ENCODE measurements around the gene MYO15A. TPM values are rescaled to one million over a fixed set of nuclear protein-coding genes. Genes with fewer than 3 reads are reported as not detected.

The MYO15A gene
- total and polyA plus RNA-seq, 2 experiments from 2014 or later: 2.4 to 2.8 TPM

- DNase-seq (ENCODE audit: low spot score): no peak
- Histone ChIP-seq H3K4me2 (no peak overlapping the region), H3K9me2 (replicated peaks; ENCODE audit: insufficient read depth) (no peaks in the 10 kb centered on the region), H3K4me3 (no peak overlapping the region), H3K4me1 (ENCODE audit: insufficient read depth) (peaks cover 6% of the 10 kb centered on the region), H3K79me2 (no peaks in the 10 kb centered on the region), H4K20me1 (ENCODE audit: insufficient read depth, poor library complexity, severe bottlenecking) (no peaks in the 10 kb centered on the region), H3K27ac (no peak overlapping the region), H3K27me3 (no peaks in the 10 kb centered on the region), H3K9me3 (ENCODE audit: low read depth) (no peaks in the 10 kb centered on the region), H2AFZ (no peak overlapping the region), H3K36me3 (replicated peaks; ENCODE audit: insufficient read depth, low read depth) (no peaks in the 10 kb centered on the region)
- 81% methylated on average over 12 of the region's 12 CpGs for WGBS (ENCODE audit: low lambda C conversion rate, missing lambda C conversion rate)
- TF ChIP-seq EZH2 (IDR thresholded peaks at IDR 0.05; ENCODE audit: borderline replicate concordance): no peak
- no peak for TF ChIP-seq EZH2phosphoT487 (IDR thresholded peaks at IDR 0.05; ENCODE audit: low read depth, severe bottlenecking, unreplicated experiment)
- no peak for TF ChIP-seq CTCF (IDR thresholded peaks at IDR 0.05; ENCODE audit: poor library complexity)
Observed at GRCh38 chr17:18161207-18162145, 52.9 kb downstream of the MYO15A start.

DNA sequence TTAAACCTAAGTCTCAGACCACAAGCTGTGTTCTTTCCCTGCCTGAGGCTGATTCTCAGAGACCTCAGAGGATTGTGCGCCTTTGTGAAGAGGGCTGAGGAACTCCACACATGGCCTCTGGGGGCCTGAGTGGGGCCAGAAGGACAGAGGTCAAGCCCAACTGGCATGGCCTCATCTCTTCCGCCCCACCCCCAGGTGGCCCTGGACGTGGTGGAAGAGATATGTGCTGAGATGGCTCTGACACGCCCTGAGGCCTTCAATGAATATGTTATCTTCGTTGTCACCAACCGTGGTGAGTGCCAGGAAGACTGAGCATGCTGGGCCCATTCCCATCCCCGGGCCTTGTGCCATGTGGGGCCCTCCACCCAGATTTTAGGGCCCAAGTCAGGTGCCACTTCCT lies 55.0 kb downstream of the MYO15A start:
- no peak overlapping the region for H3K4me3 ChIP-seq
- no peak for DNase-seq (ENCODE audit: low spot score)
- no peaks in the 10 kb centered on the region for H3K9me2 ChIP-seq (replicated peaks; ENCODE audit: insufficient read depth)
- H3K4me1 ChIP-seq (ENCODE audit: insufficient read depth): peaks cover 3% of the 10 kb centered on the region
- no peak overlapping the region for H2AFZ ChIP-seq
- H3K9me3 ChIP-seq (ENCODE audit: low read depth): no peaks in the 10 kb centered on the region
- TF ChIP-seq CTCF (IDR thresholded peaks at IDR 0.05; ENCODE audit: poor library complexity) (no peak), EZH2 (IDR thresholded peaks at IDR 0.05; ENCODE audit: borderline replicate concordance) (no peak)
- H3K27ac ChIP-seq: no peak overlapping the region
- no peak overlapping the region for H3K4me2 ChIP-seq
- 78% methylated on average over 7 of the region's 7 CpGs for WGBS (ENCODE audit: low lambda C conversion rate, missing lambda C conversion rate)
- no peaks in the 10 kb centered on the region for H3K79me2 ChIP-seq
- H4K20me1 ChIP-seq (ENCODE audit: insufficient read depth, poor library complexity, severe bottlenecking): no peaks in the 10 kb centered on the region
- no peaks in the 10 kb centered on the region for H3K27me3 ChIP-seq
- H3K36me3 ChIP-seq (replicated peaks; ENCODE audit: insufficient read depth, low read depth): no peaks in the 10 kb centered on the region

- no peak for DNase-seq (ENCODE audit: low spot score)
- H4K20me1 ChIP-seq (ENCODE audit: insufficient read depth, poor library complexity, severe bottlenecking): no peaks in the 10 kb centered on the region
- H3K27ac ChIP-seq: no peak overlapping the region
- no peak overlapping the region for H3K4me2 ChIP-seq
- no peaks in the 10 kb centered on the region for H3K79me2 ChIP-seq
- no peak for TF ChIP-seq EZH2phosphoT487 (IDR thresholded peaks at IDR 0.05; ENCODE audit: low read depth, severe bottlenecking, unreplicated experiment)
- TF ChIP-seq CTCF (IDR thresholded peaks at IDR 0.05; ENCODE audit: poor library complexity): no peak
- no peak for TF ChIP-seq EZH2 (IDR thresholded peaks at IDR 0.05; ENCODE audit: borderline replicate concordance)
- no peaks in the 10 kb centered on the region for H3K27me3 ChIP-seq
- H2AFZ ChIP-seq: no peak overlapping the region
- H3K9me2 ChIP-seq (replicated peaks; ENCODE audit: insufficient read depth): no peaks in the 10 kb centered on the region
- WGBS (ENCODE audit: low lambda C conversion rate, missing lambda C conversion rate): 72% methylated on average over 5 of the region's 5 CpGs
- no peaks in the 10 kb centered on the region for H3K4me1 ChIP-seq (ENCODE audit: insufficient read depth)
- no peaks in the 10 kb centered on the region for H3K9me3 ChIP-seq (ENCODE audit: low read depth)
- H3K36me3 ChIP-seq (replicated peaks; ENCODE audit: insufficient read depth, low read depth): no peaks in the 10 kb centered on the region
- no peak overlapping the region for H3K4me3 ChIP-seq
Observed at GRCh38 chr17:18166894-18167293, 58.3 kb downstream of the MYO15A start.

Data from hepatocyte (in vitro differentiated cells).